NT2/D1 (cell line): ENCODE measurements around the gene ARHGAP33.

Experiments used
- SUZ12 ChIP-seq: IDR thresholded peaks from 2 replicates; pipeline ENCODE4 v1.6.1; 2011; ENCODE audit not compliant: insufficient read length, insufficient read depth; ENCODE audit errors: extremely low read depth
- YY1 ChIP-seq: IDR thresholded peaks from 2 replicates; pipeline ENCODE4 v1.6.1; 2011; ENCODE audit not compliant: insufficient read length, insufficient read depth
- ZNF274 ChIP-seq: IDR thresholded peaks from 2 replicates; pipeline ENCODE4 v1.6.1; 2011; ENCODE audit warnings: mild to moderate bottlenecking, low read depth, low read length

DNA sequence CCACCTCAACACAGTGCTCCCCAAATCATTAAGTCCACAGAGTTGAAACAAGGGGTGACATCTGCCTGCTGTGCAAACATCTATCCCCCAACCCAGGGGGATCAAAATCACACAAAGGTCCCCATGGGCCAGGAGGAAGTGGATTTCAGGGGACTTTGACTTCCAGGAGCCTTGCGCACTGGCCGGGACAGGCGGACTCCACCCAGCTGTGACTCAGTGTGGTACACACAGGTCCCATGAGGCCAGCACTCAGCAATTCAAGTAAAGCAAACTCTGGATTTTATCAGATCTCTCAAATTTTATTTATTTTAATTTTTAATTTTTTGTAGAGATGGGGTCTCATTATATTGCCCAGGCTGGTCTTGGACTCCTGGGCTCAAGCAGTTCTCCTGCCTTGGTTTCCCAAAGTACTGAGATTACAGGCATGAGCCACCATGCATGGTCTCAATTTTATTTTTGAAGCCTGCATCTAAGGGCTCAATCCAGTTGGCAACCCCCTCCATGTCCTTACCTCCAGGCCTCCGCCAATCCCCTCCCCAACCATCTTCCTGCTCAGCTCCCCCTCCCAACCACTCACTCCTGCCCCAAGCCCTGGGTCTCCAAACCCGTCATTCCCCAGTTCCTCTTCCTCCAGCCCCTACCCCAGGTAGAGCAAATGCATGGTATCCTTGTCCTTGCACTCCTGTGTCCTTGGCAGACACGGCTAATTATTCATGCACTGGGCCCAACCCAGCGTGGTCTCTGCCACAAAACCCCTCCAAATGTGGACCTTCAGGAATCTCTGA lies 18.2 kb downstream of the ARHGAP33 start:
- TF ChIP-seq ZNF274 = no peak
- no peak for TF ChIP-seq YY1
- no peak for TF ChIP-seq SUZ12
